Left colon (tissue), 2 donors: ENCODE measurements around the gene ZNF827. TPM values are rescaled to one million over a fixed set of nuclear protein-coding genes. Genes with fewer than 3 reads are reported as not detected.

Source experiments
- ATAC-seq: fragments of 200-7000 bp; cut with Tn5 transposase; one replicate; pipeline ENCODE4 v1.9.1; 2020; ENCODE audit warnings: mild to moderate bottlenecking, moderate library complexity
- DNase-seq, 2 donors: peaks; one replicate each; pipeline ENCODE4 v3.0.0-alpha.2; 2020
- intact Hi-C, 2 donors: fragments of 100-400 bp; cut with DNase I in 1 of 2; cut with micrococcal nuclease in 1 of 2; formaldehyde crosslinking; loops; one replicate each; pipeline versions ENCODE4 v1.11.2 to v1.14.0; 2022; cut with DNase I, micrococcal nuclease
- total RNA-seq, 2 donors: library from RNA; stranded (reverse); fragmentation: NEBNext Ultra II Directional; extraction: Animal tissue kit (Norgen Biotek cat#: 25700); gene quantifications; one replicate each; pipeline ENCODE4 v1.2.1, GENCODE V29; 2021
- donor health status: DM: no; HTN: no; CAD: no.
- donor health status: DM: yes; HTN: yes; CAD: no.

The ZNF827 gene
- total RNA-seq, 2 donors from 2014 or later = 21.0 to 29.4 TPM

DNA sequence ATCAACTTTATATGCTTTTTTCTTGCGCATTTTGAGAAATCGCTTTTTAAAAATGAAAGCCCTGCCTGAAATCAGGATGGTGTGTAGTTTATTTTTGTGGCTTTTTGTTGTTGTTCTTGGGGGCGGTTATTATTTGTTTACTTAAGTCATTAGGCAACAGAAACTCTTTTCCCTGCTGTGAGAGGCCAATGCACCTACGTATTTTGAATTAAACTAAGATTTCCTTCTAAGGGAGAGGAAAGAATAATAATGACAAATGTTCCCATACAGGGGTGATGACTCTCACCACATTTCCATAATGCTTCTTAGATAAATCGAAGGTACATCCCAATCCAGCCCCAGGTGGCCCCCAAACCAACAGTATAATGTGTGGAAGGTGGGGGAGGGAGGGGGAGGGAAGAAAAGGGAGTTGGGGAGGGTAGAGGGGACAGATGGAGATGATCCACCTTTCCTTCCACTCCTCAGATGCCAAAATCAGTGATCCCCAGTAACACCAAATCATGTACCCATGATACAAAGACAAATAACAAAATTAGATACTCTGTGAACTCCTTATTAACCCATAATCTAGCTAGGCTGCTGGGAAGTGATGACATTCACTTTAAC is 39.6 kb downstream of the ZNF827 start:
- intact Hi-C loops = no loop called here
- ATAC-seq (no peak), DNase-seq (no peak)

- intact Hi-C loops = no loop called here
- no peak for ATAC-seq
- DNase-seq = no peak
These were observed 40.2 kb downstream of the ZNF827 start for GRCh38 chr4:145898466-145898865.

- intact Hi-C loops = no loop called here
- no peak for DNase-seq
- ATAC-seq = no peak
These were observed 43.6 kb downstream of the ZNF827 start for GRCh38 chr4:145895056-145895455.

DNA sequence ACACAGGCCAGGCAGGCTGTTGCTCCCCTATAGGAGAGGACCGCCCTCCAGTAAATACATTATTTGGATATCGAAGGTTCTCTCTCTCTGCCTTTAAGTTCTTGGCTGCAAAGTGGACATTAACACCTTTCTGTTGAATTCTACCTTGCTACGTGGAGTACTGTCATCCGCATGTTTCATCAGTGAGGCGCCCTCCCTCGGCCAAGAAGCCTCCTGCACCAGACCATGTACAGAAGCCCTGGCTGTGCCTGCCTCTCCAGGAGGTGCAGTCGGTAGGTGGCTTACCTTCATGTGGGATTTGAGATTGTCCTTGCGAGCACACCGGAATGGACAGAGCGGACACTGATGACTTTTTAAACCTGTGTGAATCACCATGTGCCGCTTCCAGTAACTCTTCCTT is 46.7 kb downstream of the ZNF827 start:
- DNase-seq = no peak
- no peak for ATAC-seq
- intact Hi-C loops = no loop called here

GRCh38 chr4:145890689-145891088 is 47.9 kb downstream of the ZNF827 start:
- no peak for DNase-seq
- intact Hi-C loops = no loop called here
- no peak for ATAC-seq

GRCh38 chr4:145888393-145888792 is 50.2 kb downstream of the ZNF827 start:
- no peak for DNase-seq
- intact Hi-C loops = no loop called here

DNA sequence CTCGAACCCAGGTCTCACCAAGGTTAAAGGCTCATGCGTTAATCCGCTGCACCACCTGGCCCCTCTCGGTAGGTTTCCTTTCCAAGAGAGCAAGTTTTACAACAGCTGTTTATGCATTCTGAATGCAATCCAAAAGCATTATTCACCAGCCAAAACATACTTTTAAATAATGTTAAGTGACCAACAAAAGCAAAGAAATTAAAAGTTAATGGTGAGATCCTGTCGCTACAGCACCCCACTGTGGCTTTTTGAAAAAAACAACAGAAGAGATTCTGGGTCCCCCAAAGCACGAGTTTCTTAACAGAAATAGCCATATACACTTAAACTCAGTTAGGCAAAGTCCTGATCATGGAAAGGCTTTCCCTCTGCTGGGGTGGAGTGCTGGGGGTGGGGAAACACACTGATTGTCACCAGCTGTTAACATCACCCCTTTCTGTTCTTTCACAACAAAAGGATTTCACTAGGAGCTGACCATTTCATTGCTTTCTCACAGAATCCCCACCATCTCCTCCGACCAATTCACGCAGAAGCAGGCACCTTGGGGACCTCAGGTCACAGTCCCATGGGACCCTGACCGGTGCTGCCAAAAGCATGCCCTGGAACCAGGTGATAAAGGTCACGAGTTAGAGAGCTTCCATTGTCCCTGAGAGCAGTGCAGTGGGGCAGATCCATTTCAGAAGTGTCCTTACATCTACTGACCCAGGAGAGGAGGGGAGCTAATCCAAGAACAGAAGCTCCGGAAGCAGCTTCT is 51.2 kb downstream of the ZNF827 start:
- DNase-seq = no peak
- ATAC-seq = no peak
- intact Hi-C loops = no loop called here

More at GRCh38 chr4:145888393-145888792, 50.2 kb downstream of the ZNF827 start:
- ATAC-seq = no peak

DNA sequence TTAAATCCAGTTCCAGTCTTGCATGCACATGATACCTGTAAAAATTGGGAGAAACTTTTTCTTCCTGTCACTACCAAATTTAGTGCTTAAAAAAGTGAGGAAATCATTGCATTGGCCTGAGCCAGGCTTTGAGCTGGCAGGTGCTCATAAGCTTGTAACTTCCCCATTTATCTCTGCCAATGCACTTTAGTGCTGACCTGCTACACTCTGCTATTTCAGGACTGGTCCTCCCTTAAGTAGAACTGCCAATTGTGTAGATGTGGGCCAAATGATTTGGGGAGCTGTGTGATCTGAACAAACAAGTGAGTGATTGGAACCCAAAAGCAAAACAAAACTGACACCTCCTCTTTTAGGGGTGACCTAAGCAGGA is 51.8 kb downstream of the ZNF827 start:
- ATAC-seq = no peak
- intact Hi-C loops = no loop called here
- no peak for DNase-seq

- intact Hi-C loops = no loop called here
- ATAC-seq (no peak), DNase-seq (no peak)
These were observed 53.0 kb downstream of the ZNF827 start for GRCh38 chr4:145885666-145886065.

GRCh38 chr4:145884775-145885174 is 53.8 kb downstream of the ZNF827 start:
- ATAC-seq = no peak
- no peak for DNase-seq
- intact Hi-C loops = no loop called here

DNA sequence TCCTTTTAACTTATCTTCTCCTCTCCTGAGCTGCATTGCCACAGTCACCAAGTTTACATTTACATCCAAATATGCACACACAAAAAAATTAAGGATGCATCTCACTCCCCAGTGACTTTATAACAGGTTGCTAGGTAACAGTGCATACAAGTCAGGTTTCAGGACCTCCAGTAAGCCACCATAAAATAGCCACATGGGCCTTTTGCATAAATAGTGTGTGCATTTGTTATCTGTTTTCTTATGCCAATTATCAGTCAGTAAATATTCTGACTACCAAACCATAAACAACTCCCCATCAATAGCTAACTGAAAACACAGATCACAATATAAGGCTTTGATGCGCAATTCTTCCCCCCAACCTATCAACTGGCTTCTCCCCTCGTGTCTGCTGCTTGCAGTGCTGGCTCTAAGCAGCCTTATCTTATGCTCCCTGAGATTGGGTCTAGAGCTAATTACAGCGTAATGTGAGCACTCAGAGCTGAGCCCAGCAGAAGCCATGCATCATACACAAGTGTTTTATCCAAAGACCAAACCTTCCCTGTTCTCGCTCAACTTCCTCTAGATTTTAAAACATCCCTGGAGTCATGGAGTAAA is 55.4 kb downstream of the ZNF827 start:
- intact Hi-C loops = no loop called here
- DNase-seq (no peak), ATAC-seq (no peak)

GRCh38 chr4:145882604-145883003 is 56.0 kb downstream of the ZNF827 start:
- intact Hi-C loops = no loop called here
- DNase-seq = no peak
- no peak for ATAC-seq

DNA sequence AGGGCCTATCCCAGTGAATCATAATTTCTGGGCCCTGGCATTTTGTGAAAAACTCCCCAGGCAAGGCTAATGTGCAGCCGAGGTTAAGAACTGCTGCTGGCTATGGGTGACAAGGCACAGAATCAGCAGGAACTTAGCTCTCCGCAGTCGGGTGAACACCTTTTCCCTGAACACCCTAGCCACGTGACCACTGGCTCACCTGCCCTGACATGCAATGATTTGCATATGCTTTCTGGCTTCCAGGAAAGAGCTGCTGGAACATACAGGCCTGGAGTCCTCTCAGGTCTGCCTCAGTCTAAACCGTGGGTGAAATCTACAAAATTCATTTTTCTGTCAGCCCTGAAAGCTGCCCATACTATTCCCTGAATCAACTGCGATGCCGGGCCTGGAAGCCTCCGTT is 56.6 kb downstream of the ZNF827 start:
- DNase-seq (peak; percentile 75 to 89), ATAC-seq (peak; percentile 100)
- intact Hi-C loops = no loop called here

GRCh38 chr4:145881576-145881975 is 57.0 kb downstream of the ZNF827 start:
- intact Hi-C loops = no loop called here
- ATAC-seq = no peak
- DNase-seq = no peak

DNA sequence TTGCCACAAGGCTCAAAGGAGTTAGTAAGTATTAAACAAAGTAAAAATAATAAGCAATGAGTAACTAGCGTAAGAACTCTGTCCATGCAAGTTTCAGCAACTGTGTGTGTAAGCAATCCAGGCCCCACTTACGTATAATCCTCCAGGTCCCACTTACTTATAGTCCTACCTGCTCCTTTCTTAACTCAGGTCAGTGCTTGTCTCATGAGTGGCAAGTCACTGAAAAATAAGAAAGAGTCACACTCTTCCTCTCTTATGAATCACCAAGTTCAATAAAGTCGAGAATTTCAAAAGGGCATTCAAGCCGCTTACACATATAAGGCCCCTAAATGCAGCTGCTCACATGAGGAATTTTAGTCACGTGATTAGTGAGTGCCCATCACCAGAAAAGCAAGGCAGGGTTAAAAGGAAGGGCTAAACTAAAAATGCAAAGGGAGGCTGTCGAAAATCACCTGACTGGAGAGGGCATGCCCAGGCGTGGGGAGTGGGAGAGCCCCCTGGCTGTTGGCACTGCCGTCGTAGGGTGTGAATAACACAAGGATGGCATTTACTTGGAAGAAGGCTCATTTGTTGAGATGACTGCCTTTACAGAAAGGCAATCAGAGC is 58.2 kb downstream of the ZNF827 start:
- intact Hi-C loops = no loop called here
- no peak for ATAC-seq
- no peak for DNase-seq

GRCh38 chr4:145879598-145879997 is 59.0 kb downstream of the ZNF827 start:
- DNase-seq = no peak
- intact Hi-C loops = no loop called here
- ATAC-seq = no peak

GRCh38 chr4:145878501-145879435 is 59.9 kb downstream of the ZNF827 start:
- intact Hi-C loops = no loop called here
- DNase-seq = no peak
- no peak for ATAC-seq

DNA sequence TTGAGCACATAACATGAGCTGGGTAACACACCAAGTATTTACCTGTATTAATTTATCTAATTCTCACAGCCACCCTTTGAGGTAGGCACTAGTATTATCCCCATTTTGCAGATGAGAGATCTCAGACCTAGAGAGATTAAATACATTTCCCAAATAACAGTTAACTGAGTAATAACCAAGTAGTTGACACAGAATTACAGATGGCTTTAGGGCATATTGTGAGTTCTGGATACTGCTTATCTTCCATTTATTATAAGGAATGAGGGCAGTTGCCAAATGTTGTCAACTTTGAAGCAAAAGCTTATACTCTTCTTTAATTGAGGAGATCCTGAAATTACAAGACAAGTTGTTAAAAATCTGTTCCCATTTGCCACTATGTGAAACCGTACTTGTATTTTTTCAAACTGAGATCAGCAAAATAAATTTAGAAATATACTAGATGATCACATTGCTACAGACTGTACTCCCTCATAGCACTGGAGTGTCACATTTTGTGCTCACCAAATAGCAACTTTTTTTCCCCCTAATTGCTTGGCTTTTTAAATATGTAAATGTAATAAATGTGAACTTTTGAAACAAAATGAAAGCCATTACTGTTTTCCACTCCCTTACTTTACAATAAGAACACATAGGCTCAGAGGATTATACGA is 62.0 kb downstream of the ZNF827 start:
- no peak for ATAC-seq
- intact Hi-C loops = no loop called here

DNA sequence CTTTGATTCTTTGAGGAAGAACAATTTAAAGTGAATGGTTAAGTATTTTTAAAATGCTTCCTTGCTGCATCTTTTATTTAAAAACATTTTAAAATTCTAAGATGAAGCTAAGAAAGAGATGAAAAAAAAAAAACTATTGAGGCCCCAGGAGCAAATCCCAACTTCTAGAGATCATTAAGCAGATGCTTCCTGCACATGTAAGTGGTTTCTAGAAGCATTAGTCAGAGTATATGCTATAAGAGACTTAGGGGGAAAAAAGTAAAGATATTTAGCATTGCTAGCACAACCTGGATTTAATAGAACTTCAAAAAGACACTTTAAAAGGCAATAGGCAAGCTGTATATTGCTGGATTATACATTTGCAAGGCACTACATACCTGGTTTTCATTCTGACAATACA is 64.7 kb downstream of the ZNF827 start:
- ATAC-seq = no peak
- DNase-seq = no peak
- intact Hi-C loops = no loop called here

More for the DNA sequence above, 62.0 kb downstream of the ZNF827 start:
- DNase-seq = no peak
